Stimulated activated naive CD8-positive, alpha-beta T cell treated with anti-CD3 and anti-CD28 coated beads, Interleukin-15, Interleukin-2, amounts not matched to agents 100 U/mL and 50 U/mL, for 24 hours (primary cell): ENCODE results near the gene MADD.

Experiments used
- ATAC-seq: fragments of 150-1000 bp; cut with Tn5 transposase; one replicate; pipeline ENCODE4 v1.10.0; 2021
- DNase-seq: peaks from one replicate; pipeline ENCODE4 v3.0.0; 2021

The MADD gene

GRCh38 chr11:47340980-47341775 is 71.2 kb downstream of the MADD start:
- DNase-seq, result no peak
- ATAC-seq, result no peak

- DNase-seq, result no peak
- no peak for ATAC-seq
Measured at GRCh38 chr11:47342036-47342803, 72.3 kb downstream of the MADD start.

DNA sequence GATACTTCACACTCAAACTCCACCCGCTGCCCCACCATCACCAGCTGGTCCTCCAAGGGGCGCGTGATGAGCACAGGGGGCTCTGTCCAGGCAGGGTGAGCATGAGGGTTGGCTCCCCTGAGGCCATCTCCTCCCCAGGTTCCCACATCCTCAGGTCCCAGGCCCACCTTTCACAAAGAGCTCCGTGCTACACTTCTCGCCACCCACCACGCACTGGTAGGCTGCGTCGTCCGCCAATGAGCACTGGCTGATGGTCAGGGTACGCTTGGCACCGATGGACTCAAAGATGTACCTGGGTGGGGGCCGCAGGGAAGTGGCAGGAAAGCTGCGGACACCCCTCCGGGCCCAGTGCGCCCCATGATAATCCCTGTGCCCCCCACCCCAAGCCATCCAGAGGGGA is 72.9 kb downstream of the MADD start:
- ATAC-seq (no peak), DNase-seq (no peak)

- DNase-seq (no peak), ATAC-seq (no peak)
Measured at GRCh38 chr11:47345890-47346563, 76.1 kb downstream of the MADD start.

DNA sequence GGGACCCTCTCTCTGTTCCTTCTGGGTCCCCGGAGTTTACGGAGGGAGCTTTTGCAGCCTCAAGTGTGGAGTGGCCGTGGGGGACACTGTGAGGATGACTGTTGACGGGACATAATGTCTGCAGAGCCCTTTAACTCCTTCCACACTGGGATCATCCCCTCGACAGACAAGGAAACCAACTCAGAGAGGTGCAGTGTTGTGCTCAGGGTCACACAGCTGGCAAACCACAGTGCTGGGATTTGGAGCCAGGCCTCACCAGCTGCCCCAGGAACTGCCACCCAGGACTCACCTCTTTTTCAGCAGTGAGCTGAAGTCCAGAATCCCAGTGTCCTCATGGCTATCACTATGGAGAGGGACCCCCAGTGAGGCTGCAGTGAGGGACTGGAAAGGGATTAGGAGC is 77.2 kb downstream of the MADD start:
- ATAC-seq (no peak), DNase-seq (no peak)

- ATAC-seq, result no peak
- DNase-seq, result no peak
Measured at GRCh38 chr11:47348131-47348802, 78.3 kb downstream of the MADD start.

- no peak for DNase-seq
- ATAC-seq, result no peak
Measured at GRCh38 chr11:47348859-47349258, 78.9 kb downstream of the MADD start.

- no peak for DNase-seq
Measured at GRCh38 chr11:47349521-47350095, 79.7 kb downstream of the MADD start.

GRCh38 chr11:47350315-47350714 is 80.4 kb downstream of the MADD start:
- no peak for DNase-seq
- no peak for ATAC-seq

More at GRCh38 chr11:47349521-47350095, 79.7 kb downstream of the MADD start:
- no peak for ATAC-seq

DNA sequence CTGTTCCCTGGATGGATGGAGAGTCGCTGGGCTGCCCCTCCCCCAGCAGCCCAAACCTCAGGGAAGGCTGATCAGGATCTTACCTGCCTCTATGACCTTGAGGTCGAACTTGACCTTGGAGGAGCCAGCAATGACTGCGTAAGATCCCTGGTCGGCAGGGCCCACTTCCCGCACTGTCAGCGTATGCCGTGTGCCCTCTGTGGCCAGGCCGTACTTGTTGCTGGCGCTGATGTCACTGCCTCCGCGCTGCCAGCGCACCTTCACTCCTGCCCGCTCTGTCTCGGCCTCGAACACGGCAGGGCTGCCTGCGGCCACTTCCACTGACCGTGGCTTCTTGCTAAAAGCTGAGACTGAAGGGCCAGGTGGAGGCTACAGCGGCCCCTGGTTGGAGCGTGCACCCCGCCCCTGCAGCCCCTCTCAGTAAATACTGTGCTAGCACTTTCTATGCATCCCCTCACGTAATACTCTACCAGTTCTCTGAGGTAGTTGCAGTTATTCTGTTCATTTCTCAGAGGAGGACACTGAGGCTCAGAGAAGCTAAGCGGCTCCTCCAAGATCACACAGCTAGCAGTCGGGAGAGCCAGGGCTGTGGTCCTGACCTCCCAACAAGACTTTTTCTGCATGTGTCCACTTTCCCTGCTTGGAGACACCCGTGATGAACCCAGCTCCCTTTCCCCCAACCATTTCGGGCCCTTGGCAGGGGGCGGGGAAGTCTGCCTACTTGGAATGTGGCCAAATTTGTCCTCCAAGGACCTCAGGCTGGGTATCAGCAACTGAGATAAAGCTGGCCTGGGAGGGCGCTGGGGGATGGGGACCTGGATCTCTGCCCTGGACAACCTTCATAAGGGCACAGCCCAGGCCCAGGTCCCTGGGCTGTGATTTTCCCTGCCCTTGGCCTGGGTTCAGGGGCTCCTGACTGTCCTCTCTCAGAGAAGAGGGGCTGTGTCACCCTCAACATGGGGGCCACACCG is 81.5 kb downstream of the MADD start:
- DNase-seq (no peak), ATAC-seq (no peak)

DNA sequence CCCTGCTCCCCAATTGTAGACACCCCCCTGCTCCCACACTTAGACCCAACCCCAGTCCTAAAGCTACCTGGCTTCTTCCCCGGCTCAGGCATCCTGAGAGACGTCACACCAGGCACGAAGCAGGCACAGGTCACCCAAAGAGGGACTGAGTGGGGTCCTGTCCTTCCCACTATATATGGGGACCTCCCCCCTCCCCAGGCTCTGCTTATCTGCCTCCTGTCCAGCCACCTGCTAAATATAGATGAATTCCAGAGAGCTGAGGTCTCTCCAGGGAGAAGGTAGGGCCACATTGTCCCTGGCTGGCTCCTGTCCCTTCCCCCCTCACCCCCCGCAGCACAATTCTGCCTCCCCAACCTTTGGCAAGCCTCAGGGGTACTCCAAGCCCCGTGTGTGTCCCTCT is 82.6 kb downstream of the MADD start, which contains the start of gene MYBPC3:
Gene MYBPC3, minus strand, starts transcription at position 147 of the 400 bp plus-strand sequence. Its CDS starts 55 bp downstream, at position 92.
- DNase-seq (no peak), ATAC-seq (no peak)

- ATAC-seq (no peak), DNase-seq (no peak)
Measured at GRCh38 chr11:47353978-47354774, 84.2 kb downstream of the MADD start.

DNA sequence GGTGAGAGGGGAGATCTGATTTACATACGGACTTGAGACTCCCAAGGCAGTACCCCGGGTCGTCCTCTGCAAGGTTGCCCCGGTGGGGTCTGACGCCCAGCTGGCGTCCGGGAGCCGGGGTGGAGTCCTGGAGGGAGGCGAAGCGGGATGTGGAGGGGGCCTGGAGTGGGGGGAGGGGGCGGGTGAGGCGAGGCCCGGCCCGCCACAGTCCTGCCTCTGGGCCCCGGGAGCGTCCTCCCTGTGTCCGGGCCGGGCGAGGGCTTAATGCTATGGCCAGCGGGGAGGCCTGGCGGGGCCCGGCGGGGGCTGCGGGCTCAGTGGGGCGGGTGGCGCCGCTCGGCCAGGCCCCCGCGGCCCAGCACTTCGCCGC is 85.0 kb downstream of the MADD start:
- DNase-seq (no peak), ATAC-seq (no peak)

DNA sequence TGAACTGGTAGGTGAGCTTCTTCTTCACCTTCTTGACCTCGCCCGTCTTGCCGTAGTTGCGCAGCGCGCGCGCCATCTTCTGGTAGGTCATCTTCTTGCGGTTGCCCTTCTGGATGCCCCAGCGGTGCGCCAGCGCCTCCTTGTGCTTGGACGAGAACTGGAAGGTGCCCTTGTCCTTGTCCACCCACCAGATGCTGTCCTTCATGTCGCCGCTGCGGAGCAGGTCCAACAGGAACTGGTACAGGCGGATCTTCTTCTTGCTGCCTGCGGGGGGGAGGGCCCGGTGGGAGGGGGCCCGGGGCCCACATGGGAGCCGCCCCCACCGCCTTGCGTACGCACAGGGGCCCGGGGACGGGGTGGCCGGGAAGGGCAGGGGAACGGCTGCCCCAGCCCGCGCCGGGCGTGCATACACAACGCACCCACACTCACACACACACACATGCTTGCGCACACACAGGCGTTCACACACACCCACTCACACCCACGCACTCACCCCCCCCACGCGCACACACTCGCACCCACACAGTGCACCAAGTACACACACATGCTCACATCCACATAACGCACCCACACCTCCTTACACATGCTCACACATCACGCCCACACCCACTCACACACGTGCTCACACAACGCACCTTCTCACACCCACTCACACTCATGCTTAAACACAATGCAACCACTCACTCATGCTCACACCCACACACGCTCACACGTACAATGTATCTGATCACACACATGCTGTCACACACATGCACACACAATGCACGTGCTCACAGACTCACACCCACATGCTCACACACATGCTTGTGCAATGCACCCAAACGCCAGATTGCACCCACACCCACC is 85.6 kb downstream of the MADD start:
- peak; percentile 69 for DNase-seq
- no peak for ATAC-seq

- no peak for ATAC-seq
Measured at GRCh38 chr11:47356129-47356997, 86.4 kb downstream of the MADD start.

DNA sequence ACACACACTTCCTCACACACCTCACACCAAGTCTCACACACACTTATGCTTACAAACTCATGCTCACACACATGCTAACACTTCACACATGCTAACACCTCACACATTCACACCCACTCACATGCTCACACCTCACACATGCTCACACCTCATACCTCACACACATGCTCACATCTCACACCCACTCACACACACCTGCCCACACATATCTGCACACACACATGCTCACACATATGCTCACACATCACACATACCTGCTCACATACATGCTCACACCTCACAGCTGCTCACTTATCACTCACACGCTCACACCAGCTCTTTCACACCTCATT is 87.0 kb downstream of the MADD start:
- DNase-seq, result no peak
- no peak for ATAC-seq

More at GRCh38 chr11:47356129-47356997, 86.4 kb downstream of the MADD start:
- DNase-seq, result no peak

DNA sequence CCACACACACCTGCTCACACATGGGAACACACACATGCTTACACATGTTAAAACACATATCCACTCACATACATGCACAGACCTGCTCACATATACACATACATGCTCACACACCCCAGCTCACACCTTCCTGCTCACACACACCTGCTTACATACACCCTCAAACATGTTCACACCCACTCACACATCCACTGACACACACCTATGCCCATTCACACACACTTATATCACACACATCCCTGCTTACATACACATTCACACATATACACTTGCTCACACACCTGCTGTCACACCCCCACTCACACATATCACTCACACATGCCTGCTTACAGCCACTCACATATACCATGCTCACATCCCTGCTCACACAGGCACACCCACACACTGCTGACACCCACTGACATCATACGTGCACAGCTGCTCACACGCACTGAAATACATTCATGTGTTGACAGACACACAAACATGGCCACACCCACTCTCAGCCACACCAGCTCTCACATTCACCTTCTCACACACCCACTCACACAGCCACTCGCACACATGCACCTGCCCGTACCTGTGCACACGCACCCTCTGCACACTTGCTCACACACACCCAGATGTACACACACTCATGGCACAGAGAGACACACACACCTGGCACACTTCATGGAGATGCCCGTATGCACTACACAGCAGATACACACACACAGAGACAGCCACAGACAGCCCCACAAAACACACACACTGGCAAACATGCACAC is 88.2 kb downstream of the MADD start:
- no peak for DNase-seq
- no peak for ATAC-seq

- no peak for ATAC-seq
- no peak for DNase-seq
Measured at GRCh38 chr11:47358731-47359051, 88.8 kb downstream of the MADD start.
